NCI-H2227 treated with DMSO at 0.1 percent for 48 hours (cell line): ENCODE results near the gene LHFPL6.
A peak's percentile ranks its signal among the peaks of the same experiment; 100 is the strongest.

Source experiments
- DNase-seq: peaks from one replicate; lab custom pipeline; 2025; lab: John Stamatoyannopoulos, UW

LHFPL6 gene

GRCh38 chr13:39385621-39386231 lies 217.3 kb downstream of the LHFPL6 start:
- DNase-seq = peak; percentile 74

GRCh38 chr13:39385154-39385553 lies 217.8 kb downstream of the LHFPL6 start:
- no peak for DNase-seq

GRCh38 chr13:39381456-39381855 lies 221.5 kb downstream of the LHFPL6 start:
- no peak for DNase-seq

- no peak for DNase-seq
Observed at GRCh38 chr13:39379667-39380655, 223.0 kb downstream of the LHFPL6 start.

- DNase-seq = no peak
Observed at GRCh38 chr13:39379118-39379517, 223.9 kb downstream of the LHFPL6 start.

GRCh38 chr13:39378306-39378705 lies 224.7 kb downstream of the LHFPL6 start:
- DNase-seq = no peak

GRCh38 chr13:39377699-39378098 lies 225.3 kb downstream of the LHFPL6 start:
- no peak for DNase-seq

- DNase-seq = no peak
Observed at GRCh38 chr13:39376076-39376475, 226.9 kb downstream of the LHFPL6 start.

- DNase-seq = no peak
Observed at GRCh38 chr13:39375601-39376000, 227.4 kb downstream of the LHFPL6 start.

GRCh38 chr13:39374741-39375189 lies 228.2 kb downstream of the LHFPL6 start:
- DNase-seq = no peak

GRCh38 chr13:39373145-39373544 lies 229.8 kb downstream of the LHFPL6 start:
- no peak for DNase-seq

GRCh38 chr13:39371706-39372105 lies 231.3 kb downstream of the LHFPL6 start:
- DNase-seq = no peak

GRCh38 chr13:39370554-39370953 lies 232.4 kb downstream of the LHFPL6 start:
- DNase-seq = no peak

GRCh38 chr13:39370048-39370447 lies 232.9 kb downstream of the LHFPL6 start:
- DNase-seq = no peak

GRCh38 chr13:39369161-39369890 lies 233.7 kb downstream of the LHFPL6 start:
- no peak for DNase-seq

- no peak for DNase-seq
Observed at GRCh38 chr13:39365879-39366278, 237.1 kb downstream of the LHFPL6 start.

- no peak for DNase-seq
Observed at GRCh38 chr13:39364947-39365468, 238.0 kb downstream of the LHFPL6 start.

GRCh38 chr13:39363382-39363772 lies 239.6 kb downstream of the LHFPL6 start:
- DNase-seq = no peak

- DNase-seq = no peak
Observed at GRCh38 chr13:39362652-39363381, 240.2 kb downstream of the LHFPL6 start.

- DNase-seq = no peak
Observed at GRCh38 chr13:39353988-39354387, 249.0 kb downstream of the LHFPL6 start.

- DNase-seq = peak; percentile 41
Observed at GRCh38 chr13:39350461-39350881, 252.5 kb downstream of the LHFPL6 start.
